Jurkat, Clone E6-1 (cell line): ENCODE measurements around the gene TPK1.

Experiments used
- DNase-seq: peaks from one replicate; pipeline ENCODE4 v3.0.0-alpha.2; 2011; ENCODE audit warnings: low read depth, low spot score
- H3K4me3 ChIP-seq: 2 replicates; pipeline ENCODE4 v1.5.1; 2011; ENCODE audit warnings: mild to moderate bottlenecking, low read length, control low read depth, moderate library complexity

TPK1 gene

GRCh38 chr7:144670218-144670617 lies 165.6 kb downstream of the TPK1 start:
- no peak overlapping the region for H3K4me3 ChIP-seq
- DNase-seq = no peak

DNA sequence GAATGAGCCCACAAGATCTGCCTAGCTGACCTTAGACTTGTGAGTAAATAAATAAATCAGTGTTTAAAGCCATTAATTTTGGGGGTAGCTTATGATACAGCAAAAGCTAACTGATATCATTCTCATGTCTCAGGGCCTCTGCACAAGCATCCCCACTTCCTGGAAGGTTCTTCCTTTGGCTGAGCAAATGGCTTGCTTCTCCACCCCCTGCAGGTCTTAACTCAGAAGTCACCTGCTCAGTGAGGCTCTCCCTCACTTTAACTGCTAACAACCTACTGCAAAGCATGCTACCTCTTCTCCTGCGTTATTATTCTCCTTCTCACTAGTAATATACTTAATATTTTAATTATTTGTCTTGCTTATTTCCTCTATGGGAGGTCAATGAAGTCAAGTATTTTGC lies 167.3 kb downstream of the TPK1 start:
- H3K4me3 ChIP-seq = no peak overlapping the region
- no peak for DNase-seq

DNA sequence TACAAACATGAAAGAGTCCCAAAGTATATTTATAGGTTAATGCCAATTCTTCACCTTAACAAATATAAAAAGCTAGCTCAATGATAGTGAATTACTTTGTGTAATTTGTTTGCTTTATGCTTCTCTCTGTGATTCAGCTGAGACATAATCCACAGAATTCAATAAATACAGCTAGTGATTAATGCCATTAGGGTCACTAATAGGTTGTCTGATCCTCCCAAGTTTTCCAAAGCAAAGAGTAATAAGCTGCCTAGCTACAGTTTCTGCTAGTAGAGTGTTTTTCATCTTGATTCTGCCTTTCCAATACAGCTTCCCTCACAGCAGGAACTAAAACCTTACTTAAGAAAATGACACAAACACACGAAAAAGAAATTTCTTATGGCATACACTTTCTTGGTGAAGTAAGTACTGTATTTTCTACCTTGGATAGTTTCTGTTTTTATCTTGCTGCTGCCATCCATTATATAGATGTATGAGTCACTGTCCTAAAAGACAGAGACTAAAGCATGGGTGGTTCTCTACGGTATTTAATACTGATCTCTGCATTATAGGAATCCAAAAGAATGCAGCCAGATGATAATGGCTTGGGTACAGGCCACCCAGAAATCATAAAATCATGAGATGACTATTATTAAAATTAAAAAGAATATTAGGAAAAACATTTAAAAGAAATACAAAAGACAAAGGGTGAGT lies 170.0 kb downstream of the TPK1 start:
- no peak overlapping the region for H3K4me3 ChIP-seq
- no peak for DNase-seq

GRCh38 chr7:144659211-144659610 lies 176.6 kb downstream of the TPK1 start:
- no peak overlapping the region for H3K4me3 ChIP-seq
- DNase-seq = no peak

DNA sequence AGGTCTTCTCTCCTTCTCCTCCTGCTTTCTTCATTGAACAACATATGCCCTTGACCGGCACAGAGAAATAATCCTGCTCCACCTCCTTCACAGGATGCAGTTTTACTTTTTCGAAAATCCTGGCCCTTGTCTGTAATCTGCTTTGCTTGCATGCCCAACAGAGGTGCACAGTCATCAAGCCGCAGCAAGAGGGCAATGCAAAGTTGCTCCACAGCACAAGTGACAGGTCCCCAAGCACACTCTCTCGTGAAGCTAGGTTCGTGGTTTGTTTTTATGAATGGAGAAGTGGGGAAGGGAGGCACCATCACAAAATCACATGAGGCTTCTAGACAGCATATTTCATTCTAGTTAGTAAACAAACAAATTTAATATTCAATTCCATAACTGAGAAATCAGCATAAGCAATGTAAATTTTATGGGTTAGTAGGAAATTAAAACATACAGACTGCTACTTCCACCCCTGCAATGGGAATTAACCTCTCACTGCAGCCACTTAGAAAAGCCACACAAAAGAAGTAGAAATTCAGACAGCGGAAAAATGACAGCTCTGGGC lies 178.8 kb downstream of the TPK1 start:
- DNase-seq = no peak
- no peak overlapping the region for H3K4me3 ChIP-seq

- DNase-seq = no peak
- H3K4me3 ChIP-seq = no peak overlapping the region
These were observed 182.4 kb downstream of the TPK1 start for GRCh38 chr7:144653449-144653848.

GRCh38 chr7:144650439-144650838 lies 185.4 kb downstream of the TPK1 start:
- no peak for DNase-seq
- no peak overlapping the region for H3K4me3 ChIP-seq

DNA sequence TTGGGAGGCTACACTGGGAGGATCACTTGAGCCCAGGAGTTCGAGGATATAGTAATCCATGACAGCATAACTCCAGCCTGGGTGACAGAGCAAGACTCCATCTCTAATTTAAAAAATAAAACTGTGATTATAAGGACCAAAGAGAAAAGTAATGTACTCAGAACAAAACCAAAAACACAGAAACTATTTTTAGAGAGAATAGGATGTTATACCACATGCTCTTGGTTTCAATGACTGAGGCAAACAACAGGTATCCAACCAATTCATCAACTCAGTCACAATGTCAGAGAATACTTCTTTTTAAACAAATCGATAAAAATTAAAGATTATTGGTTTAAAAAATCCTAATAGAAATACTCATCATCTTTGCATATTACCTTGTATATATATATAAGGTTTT lies 186.7 kb downstream of the TPK1 start:
- no peak overlapping the region for H3K4me3 ChIP-seq
- DNase-seq = no peak

GRCh38 chr7:144641389-144642044 lies 194.3 kb downstream of the TPK1 start:
- DNase-seq = no peak
- H3K4me3 ChIP-seq = no peak overlapping the region

DNA sequence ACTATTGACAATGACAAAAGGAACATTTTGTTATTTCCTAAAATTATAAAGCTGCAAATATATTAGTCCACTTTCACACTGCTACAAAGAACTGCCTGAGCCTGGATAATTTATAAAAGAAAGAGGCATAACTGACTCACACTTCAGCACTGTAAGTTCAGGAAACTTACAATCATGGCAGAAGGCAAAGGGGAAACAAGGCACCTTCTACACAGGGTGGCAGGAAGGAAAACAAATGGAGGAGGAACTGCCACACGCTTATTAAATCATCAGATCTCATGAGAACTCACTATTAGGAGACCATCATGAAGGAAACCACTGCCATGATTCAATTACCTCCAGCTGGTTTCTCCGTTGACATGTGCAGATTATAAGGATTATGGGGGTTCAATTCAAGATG lies 203.1 kb downstream of the TPK1 start:
- no peak overlapping the region for H3K4me3 ChIP-seq
- no peak for DNase-seq

GRCh38 chr7:144629598-144629997 lies 206.3 kb downstream of the TPK1 start:
- no peak overlapping the region for H3K4me3 ChIP-seq
- no peak for DNase-seq

- DNase-seq = no peak
- H3K4me3 ChIP-seq = no peak overlapping the region
These were observed 206.8 kb downstream of the TPK1 start for GRCh38 chr7:144629011-144629410.

GRCh38 chr7:144628176-144628575 lies 207.7 kb downstream of the TPK1 start:
- no peak overlapping the region for H3K4me3 ChIP-seq
- no peak for DNase-seq

- DNase-seq = no peak
- no peak overlapping the region for H3K4me3 ChIP-seq
These were observed 213.1 kb downstream of the TPK1 start for GRCh38 chr7:144622745-144623144.

DNA sequence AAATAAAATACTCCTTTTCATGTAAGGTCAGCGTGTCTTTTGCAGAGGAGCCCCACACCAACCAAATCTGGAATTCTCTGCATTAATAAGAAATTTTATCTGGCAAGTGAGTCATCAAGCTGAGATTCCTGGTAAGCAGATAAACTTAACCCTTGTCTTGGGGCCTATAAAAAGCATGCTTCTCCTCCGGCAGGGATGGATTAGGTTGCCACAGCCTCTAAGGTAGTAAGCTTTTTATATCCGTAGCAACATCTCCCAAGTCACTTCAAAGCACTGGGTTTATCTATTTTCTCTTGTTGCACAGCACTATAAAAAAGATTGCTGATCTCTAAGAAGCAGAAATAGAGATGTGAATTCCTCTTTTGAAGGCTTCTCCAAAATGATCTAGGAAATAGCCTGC lies 229.6 kb downstream of the TPK1 start:
- H3K4me3 ChIP-seq = no peak overlapping the region
- DNase-seq = no peak

- DNase-seq = no peak
These were observed 238.9 kb downstream of the TPK1 start for GRCh38 chr7:144596953-144597352.

DNA sequence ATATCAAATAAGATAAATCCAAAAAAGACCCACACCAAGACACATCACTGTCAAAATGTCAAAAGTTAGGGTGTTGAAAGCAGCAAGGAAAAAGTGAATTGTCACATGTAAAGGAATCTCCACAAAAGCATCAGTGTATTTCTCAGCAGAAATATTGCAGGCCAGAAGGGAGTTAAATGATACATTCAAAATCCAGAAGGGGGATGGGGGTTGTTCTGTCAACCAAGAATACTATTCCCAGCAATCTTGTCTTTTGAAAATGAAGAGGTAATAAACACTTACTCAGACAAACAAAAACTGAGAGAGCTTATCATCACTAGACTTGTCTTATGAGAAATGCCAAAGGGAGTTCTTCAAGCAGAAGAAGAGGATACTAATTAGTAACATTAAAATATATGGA lies 241.3 kb downstream of the TPK1 start:
- no peak overlapping the region for H3K4me3 ChIP-seq
- DNase-seq = no peak

More at GRCh38 chr7:144596953-144597352, 238.9 kb downstream of the TPK1 start:
- no peak overlapping the region for H3K4me3 ChIP-seq

- no peak overlapping the region for H3K4me3 ChIP-seq
- DNase-seq = no peak
These were observed 247.2 kb downstream of the TPK1 start for GRCh38 chr7:144588559-144589051.

DNA sequence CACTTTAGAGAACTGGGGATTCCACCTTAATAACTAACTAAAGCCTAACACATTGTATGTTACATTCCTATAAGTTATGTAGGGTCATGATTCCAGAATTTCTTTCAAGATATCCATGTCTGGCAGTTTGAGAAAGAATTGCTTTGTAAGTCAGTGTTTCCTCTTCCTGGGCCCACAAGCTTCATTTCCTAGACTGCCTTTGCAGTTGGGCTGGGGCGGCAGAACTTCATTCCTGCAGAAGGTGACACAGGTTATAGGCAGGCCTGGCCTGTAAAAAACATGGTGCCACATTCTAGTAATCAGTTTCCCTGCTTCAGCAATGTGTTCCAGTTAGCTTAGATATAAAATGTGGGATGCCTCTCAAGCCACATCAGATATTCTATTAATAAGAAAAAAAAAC lies 248.2 kb downstream of the TPK1 start:
- H3K4me3 ChIP-seq = no peak overlapping the region
- DNase-seq = no peak

DNA sequence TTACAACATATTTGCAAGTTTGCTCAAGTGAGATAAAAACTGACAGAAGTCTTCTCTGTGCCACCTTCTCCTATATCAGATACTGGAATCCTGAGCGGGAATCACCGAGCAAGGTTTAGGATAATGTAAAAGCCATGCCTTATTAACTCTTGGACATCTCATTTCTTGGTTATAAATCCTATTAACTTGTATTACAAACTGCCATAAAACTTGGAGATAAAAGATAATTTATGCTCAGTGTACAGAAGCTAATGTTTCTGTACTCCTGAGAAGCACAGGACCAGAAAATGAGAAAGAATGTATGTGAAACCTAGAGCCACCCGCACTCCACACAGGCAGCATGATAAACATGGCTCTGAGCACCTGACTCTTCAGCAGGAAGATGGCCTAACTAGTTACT lies 251.1 kb downstream of the TPK1 start:
- no peak for DNase-seq
- no peak overlapping the region for H3K4me3 ChIP-seq

DNA sequence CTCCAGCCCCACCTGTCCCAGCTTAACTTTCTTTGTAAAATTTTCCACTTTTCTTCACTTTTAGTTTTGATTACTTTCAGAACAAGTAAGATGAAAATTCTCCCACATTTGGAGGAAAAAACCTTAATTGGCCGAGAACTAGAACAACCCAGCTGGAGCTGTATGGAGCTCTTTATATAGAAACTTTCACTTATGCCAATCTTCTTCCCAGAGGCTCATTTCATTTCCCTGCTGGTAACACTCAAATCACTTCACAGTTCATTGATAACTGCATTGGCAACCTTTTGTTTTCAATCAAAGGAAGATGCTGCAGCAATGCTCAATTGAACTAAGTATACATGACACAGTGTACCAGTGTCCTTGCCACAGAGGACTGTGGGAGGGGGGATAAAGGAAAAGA lies 256.2 kb downstream of the TPK1 start:
- no peak for DNase-seq
- no peak overlapping the region for H3K4me3 ChIP-seq
